HEK293 (cell line): Measurements from ENCODE around the gene SHLD2.

ENCODE experiments used
- GFI1B ChIP-seq: fragments of 450-650 bp; formaldehyde crosslinking; IDR thresholded peaks from 2 replicates; pipeline ENCODE4 v1.5.1; 2016; ENCODE audit warnings: missing biosample characterization, missing genetic modification characterization
- GLI4 ChIP-seq: fragments of 450-650 bp; formaldehyde crosslinking; IDR thresholded peaks from 2 replicates; pipeline ENCODE4 v1.5.1; 2016; ENCODE audit warnings: missing biosample characterization, missing genetic modification characterization
- GLIS1 ChIP-seq: fragments of 450-650 bp; formaldehyde crosslinking; IDR thresholded peaks from 2 replicates; pipeline ENCODE4 v1.5.1; 2016; ENCODE audit warnings: missing biosample characterization, missing genetic modification characterization
- IKZF3 ChIP-seq: fragments of 450-650 bp; IDR thresholded peaks from 2 replicates; pipeline ENCODE4 v1.5.0; 2018; ENCODE audit warnings: missing biosample characterization, mild to moderate bottlenecking, missing genetic modification characterization, moderate library complexity
- PRDM10 ChIP-seq: fragments of 450-650 bp; formaldehyde crosslinking; IDR thresholded peaks from 2 replicates; pipeline ENCODE4 v1.5.1; 2016; ENCODE audit warnings: missing biosample characterization, missing genetic modification characterization
- RBAK ChIP-seq: fragments of 450-650 bp; formaldehyde crosslinking; IDR thresholded peaks from 2 replicates; pipeline ENCODE4 v1.5.1; 2016; ENCODE audit warnings: missing biosample characterization, missing genetic modification characterization
- SP2 ChIP-seq: fragments of 450-650 bp; formaldehyde crosslinking; IDR thresholded peaks from 2 replicates; pipeline ENCODE4 v1.5.1; 2016; ENCODE audit warnings: missing biosample characterization, missing genetic modification characterization
- SP3 ChIP-seq: fragments of 450-650 bp; formaldehyde crosslinking; IDR thresholded peaks from 2 replicates; pipeline ENCODE4 v1.5.1; 2016; ENCODE audit warnings: missing biosample characterization, missing genetic modification characterization
- WT1 ChIP-seq: fragments of 450-650 bp; formaldehyde crosslinking; IDR thresholded peaks from 2 replicates; pipeline ENCODE4 v1.5.1; 2016; ENCODE audit warnings: missing biosample characterization, missing genetic modification characterization
- ZBTB20 ChIP-seq: fragments of 450-650 bp; formaldehyde crosslinking; IDR thresholded peaks from 2 replicates; pipeline ENCODE4 v1.5.1; 2016; ENCODE audit warnings: missing biosample characterization, missing genetic modification characterization
- ZBTB49 ChIP-seq: fragments of 450-650 bp; formaldehyde crosslinking; IDR thresholded peaks from 2 replicates; pipeline ENCODE4 v1.5.1; 2016; ENCODE audit warnings: missing biosample characterization, missing genetic modification characterization, low read depth
- ZBTB6 ChIP-seq: fragments of 450-650 bp; formaldehyde crosslinking; IDR thresholded peaks from 2 replicates; pipeline ENCODE4 v1.5.1; 2017; ENCODE audit warnings: missing biosample characterization, missing genetic modification characterization
- ZBTB8A ChIP-seq: fragments of 450-650 bp; formaldehyde crosslinking; IDR thresholded peaks from 2 replicates; pipeline ENCODE4 v1.5.1; 2016; ENCODE audit warnings: missing biosample characterization, missing genetic modification characterization
- ZNF112 ChIP-seq: fragments of 450-650 bp; formaldehyde crosslinking; IDR thresholded peaks from 2 replicates; pipeline ENCODE4 v1.5.0; 2017; ENCODE audit warnings: missing biosample characterization, missing genetic modification characterization
- ZNF132 ChIP-seq: fragments of 450-650 bp; formaldehyde crosslinking; IDR thresholded peaks from 2 replicates; pipeline ENCODE4 v1.5.1; 2017; ENCODE audit warnings: missing biosample characterization, missing genetic modification characterization, borderline replicate concordance
- ZNF169 ChIP-seq: fragments of 450-650 bp; formaldehyde crosslinking; IDR thresholded peaks from 2 replicates; pipeline ENCODE4 v1.5.1; 2016; ENCODE audit warnings: missing biosample characterization, missing genetic modification characterization
- ZNF175 ChIP-seq: fragments of 450-650 bp; formaldehyde crosslinking; IDR thresholded peaks from 2 replicates; pipeline ENCODE4 v1.5.1; 2016; ENCODE audit warnings: missing biosample characterization, missing genetic modification characterization
- ZNF362 ChIP-seq: fragments of 450-650 bp; formaldehyde crosslinking; IDR thresholded peaks from 2 replicates; pipeline ENCODE4 v1.5.1; 2016; ENCODE audit warnings: missing biosample characterization, missing genetic modification characterization
- ZNF394 ChIP-seq: fragments of 450-650 bp; formaldehyde crosslinking; IDR thresholded peaks from 2 replicates; pipeline ENCODE4 v1.5.1; 2016; ENCODE audit warnings: missing biosample characterization, missing genetic modification characterization, mild to moderate bottlenecking, moderate library complexity, borderline replicate concordance
- ZNF48 ChIP-seq: fragments of 450-650 bp; formaldehyde crosslinking; IDR thresholded peaks from 2 replicates; pipeline ENCODE4 v1.5.1; 2016; ENCODE audit warnings: missing biosample characterization, missing genetic modification characterization
- ZNF529 ChIP-seq: fragments of 450-650 bp; formaldehyde crosslinking; IDR thresholded peaks from 2 replicates; pipeline ENCODE4 v1.5.1; 2017; ENCODE audit warnings: missing genetic modification characterization, missing biosample characterization; ENCODE audit not compliant: insufficient replicate concordance
- ZNF555 ChIP-seq: fragments of 450-650 bp; formaldehyde crosslinking; conservative IDR thresholded peaks from 2 replicates; pipeline ENCODE4 v1.5.1; 2017; ENCODE audit warnings: missing biosample characterization, mild to moderate bottlenecking, missing genetic modification characterization, inconsistent platforms
- ZNF624 ChIP-seq: fragments of 450-650 bp; formaldehyde crosslinking; IDR thresholded peaks from 2 replicates; pipeline ENCODE4 v1.5.1; 2017; ENCODE audit warnings: missing biosample characterization, missing genetic modification characterization
- ZNF629 ChIP-seq: fragments of 450-650 bp; formaldehyde crosslinking; IDR thresholded peaks from 2 replicates; pipeline ENCODE4 v1.5.1; 2017; ENCODE audit warnings: missing biosample characterization, missing genetic modification characterization
- ZNF639 ChIP-seq: fragments of 450-650 bp; formaldehyde crosslinking; IDR thresholded peaks from 2 replicates; pipeline ENCODE4 v1.5.1; 2016; ENCODE audit warnings: missing biosample characterization, missing genetic modification characterization
- ZNF664 ChIP-seq: fragments of 450-650 bp; formaldehyde crosslinking; IDR thresholded peaks from 2 replicates; pipeline ENCODE4 v1.5.1; 2016; ENCODE audit warnings: missing biosample characterization, missing genetic modification characterization
- ZNF704 ChIP-seq: fragments of 450-650 bp; formaldehyde crosslinking; IDR thresholded peaks from 2 replicates; pipeline ENCODE4 v1.5.1; 2016; ENCODE audit warnings: missing biosample characterization, missing genetic modification characterization
- ZNF777 ChIP-seq: fragments of 450-650 bp; formaldehyde crosslinking; IDR thresholded peaks from 2 replicates; pipeline ENCODE4 v1.5.1; 2017; ENCODE audit warnings: missing biosample characterization, missing genetic modification characterization, borderline replicate concordance
- ZNF785 ChIP-seq: fragments of 450-650 bp; formaldehyde crosslinking; IDR thresholded peaks from 2 replicates; pipeline ENCODE4 v1.5.1; 2016; ENCODE audit warnings: missing biosample characterization, missing genetic modification characterization
- ZNF792 ChIP-seq: fragments of 450-650 bp; formaldehyde crosslinking; IDR thresholded peaks from 2 replicates; pipeline ENCODE4 v1.5.1; 2016; ENCODE audit warnings: missing biosample characterization, missing genetic modification characterization
- ZSCAN16 ChIP-seq: fragments of 450-650 bp; formaldehyde crosslinking; IDR thresholded peaks from 2 replicates; pipeline ENCODE4 v1.5.1; 2016; ENCODE audit warnings: missing biosample characterization, missing genetic modification characterization

The SHLD2 gene

GRCh38 chr10:87093632-87094372, 1.2 kb upstream of the SHLD2 start (continued):
- TF ChIP-seq IKZF3 (tag by site-specific recombination) (no peak), ZNF169 (tag by site-specific recombination) (no peak), ZNF792 (no peak), ZNF639 (tag by site-specific recombination) (no peak), GFI1B (tag by site-specific recombination) (no peak), ZBTB6 (no peak), ZNF362 (tag by site-specific recombination) (no peak), ZNF704 (tag by site-specific recombination) (no peak), ZNF132 (tag by site-specific recombination) (no peak), ZNF175 (tag by site-specific recombination) (no peak), ZNF555 (tag by site-specific recombination) (no peak), ZBTB20 (tag by site-specific recombination) (peak; percentile 99), ZNF624 (tag by site-specific recombination) (no peak), ZNF529 (no peak), ZNF664 (no peak), WT1 (peak; percentile 72), ZSCAN16 (tag by site-specific recombination) (no peak), ZNF629 (tag by site-specific recombination) (no peak), ZNF785 (tag by site-specific recombination) (no peak), ZNF394 (tag by site-specific recombination) (no peak), ZNF48 (tag by site-specific recombination) (no peak), ZBTB8A (tag by site-specific recombination) (peak; percentile 13), ZBTB49 (tag by site-specific recombination) (no peak), RBAK (tag by site-specific recombination) (no peak), ZNF777 (tag by site-specific recombination) (no peak), GLI4 (tag by site-specific recombination) (no peak), GLIS1 (tag by site-specific recombination) (peak; percentile 58; the same call in 1 of the 2 replicates), SP3 (tag by site-specific recombination) (peak; percentile 45), PRDM10 (tag by site-specific recombination) (no peak), SP2 (tag by site-specific recombination) (peak; percentile 81), ZNF112 (tag by site-specific recombination) (no peak)
